Measurements from ENCODE around the gene ATP8A1. TPM values are rescaled to one million over a fixed set of nuclear protein-coding genes. Genes with fewer than 3 reads are reported as not detected.
A peak's percentile ranks its signal among the peaks of the same experiment; 100 is the strongest.

Gene ATP8A1
- total RNA-seq, 4 donors from 2014 or later = 23.8 to 74.2 (median 31.1) TPM

DNA sequence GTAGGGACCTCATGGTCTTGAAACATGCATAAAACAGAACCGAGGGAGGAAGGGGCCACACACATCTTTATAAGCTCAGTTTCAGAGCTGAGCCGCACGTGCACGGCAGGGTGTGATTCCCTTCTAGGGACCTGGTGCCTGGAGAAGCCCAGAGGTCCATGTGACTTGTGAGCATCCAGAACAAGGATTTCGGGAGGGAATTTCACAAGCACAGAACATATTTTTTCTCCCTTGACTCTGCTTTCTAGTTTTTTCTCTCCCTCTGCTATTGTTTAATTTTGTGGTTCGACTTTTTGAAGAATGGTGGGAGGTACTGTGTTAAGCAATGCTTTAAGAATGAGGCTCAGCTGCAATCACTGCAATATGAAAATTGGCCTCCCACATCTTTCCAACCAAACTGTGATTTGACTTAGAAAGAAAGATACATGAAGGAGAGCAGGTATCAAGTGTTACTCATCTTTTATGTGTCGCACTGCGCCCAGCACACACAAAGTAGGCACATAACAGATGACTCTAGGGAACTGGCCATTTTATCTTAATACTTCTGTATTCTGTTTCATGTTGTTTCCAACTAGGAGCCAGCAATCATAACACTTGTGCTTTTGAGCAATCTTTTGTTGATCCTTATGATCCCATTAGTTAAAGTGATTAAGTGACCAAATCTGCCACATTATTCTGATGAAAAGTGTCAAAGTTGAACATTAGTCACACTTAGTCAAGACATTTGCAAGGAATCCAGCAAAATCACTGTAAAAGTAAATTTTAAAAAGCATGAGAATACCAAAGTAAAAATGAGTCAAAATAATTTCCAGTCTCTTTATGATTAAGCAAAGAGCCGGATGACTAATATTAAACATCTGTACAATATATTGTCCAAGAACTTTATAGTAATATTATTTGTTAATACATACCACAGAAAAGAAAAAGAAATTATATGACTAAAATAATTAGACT is 173.2 kb downstream of the ATP8A1 start:
- Histone ChIP-seq H3K4me3 (no peak overlapping the region), H3K4me1 (peaks cover 19 to 34% of the 10 kb centered on the region in 2 donors), H3K9me3 (no peaks in the 10 kb centered on the region), H3K27me3 (no peaks in the 10 kb centered on the region), H3K27ac (no peak overlapping the region), H3K36me3 (no peaks in the 10 kb centered on the region)
- in situ Hi-C loops (cut with MboI; ENCODE audit: low sequenced_read_pairs in 4 of 4) = no loop called here
- intact Hi-C loops (cut with DNase I; ENCODE audit: low total_unique reads) = no loop called here
- DNase-seq (peak; percentile 14 to 32), ATAC-seq (peak; percentile 68 to 69)
- no peak for TF ChIP-seq POLR2A (IDR thresholded peaks at IDR 0.05)
- TF ChIP-seq, protein P1, sequence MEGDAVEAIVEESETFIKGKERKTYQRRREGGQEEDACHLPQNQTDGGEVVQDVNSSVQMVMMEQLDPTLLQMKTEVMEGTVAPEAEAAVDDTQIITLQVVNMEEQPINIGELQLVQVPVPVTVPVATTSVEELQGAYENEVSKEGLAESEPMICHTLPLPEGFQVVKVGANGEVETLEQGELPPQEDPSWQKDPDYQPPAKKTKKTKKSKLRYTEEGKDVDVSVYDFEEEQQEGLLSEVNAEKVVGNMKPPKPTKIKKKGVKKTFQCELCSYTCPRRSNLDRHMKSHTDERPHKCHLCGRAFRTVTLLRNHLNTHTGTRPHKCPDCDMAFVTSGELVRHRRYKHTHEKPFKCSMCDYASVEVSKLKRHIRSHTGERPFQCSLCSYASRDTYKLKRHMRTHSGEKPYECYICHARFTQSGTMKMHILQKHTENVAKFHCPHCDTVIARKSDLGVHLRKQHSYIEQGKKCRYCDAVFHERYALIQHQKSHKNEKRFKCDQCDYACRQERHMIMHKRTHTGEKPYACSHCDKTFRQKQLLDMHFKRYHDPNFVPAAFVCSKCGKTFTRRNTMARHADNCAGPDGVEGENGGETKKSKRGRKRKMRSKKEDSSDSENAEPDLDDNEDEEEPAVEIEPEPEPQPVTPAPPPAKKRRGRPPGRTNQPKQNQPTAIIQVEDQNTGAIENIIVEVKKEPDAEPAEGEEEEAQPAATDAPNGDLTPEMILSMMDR (IDR thresholded peaks at IDR 0.05 in 4 of 5, conservative IDR thresholded peaks at IDR 0.05 in 1 of 5) = no peak

DNA sequence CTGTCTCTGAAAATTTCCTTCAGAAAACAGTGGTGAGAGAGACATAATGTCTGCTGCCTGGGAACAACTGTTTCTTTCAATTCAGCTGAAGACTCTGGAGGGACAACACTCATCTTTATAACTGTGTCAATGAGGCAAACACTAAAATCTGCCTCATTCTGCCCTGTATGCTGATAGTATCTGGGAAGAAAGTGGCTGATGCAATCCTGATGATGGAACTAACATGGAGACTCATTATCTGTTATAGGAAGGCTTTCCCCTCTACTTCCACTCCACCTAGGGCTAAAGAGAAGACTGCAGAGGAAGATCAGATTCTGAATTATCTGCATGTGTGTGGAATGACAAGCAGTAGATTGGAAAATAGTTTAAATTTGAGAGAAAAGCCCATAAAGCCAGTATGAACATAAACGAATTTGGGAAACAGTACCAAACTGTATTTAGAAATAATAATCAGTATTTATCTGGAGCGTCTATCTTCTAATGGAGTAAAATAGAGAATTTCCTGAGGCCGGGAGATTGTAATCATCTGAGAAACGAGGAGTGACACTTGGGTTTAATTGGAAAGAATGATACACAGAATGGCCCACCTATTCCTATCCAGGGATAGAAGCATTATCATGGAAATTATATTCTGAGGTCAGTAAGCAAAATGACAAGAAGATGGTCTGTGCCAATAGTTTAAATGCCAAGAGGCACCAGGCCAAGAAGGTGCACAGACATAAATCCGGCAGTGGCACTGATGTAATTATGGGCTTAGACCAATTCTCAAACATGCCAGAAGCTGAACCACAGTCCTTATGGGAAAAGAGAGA is 174.2 kb downstream of the ATP8A1 start:
- in situ Hi-C loops (cut with MboI; ENCODE audit: low sequenced_read_pairs in 4 of 4) = no loop called here
- Histone ChIP-seq H3K9me3 (no peaks in the 10 kb centered on the region), H3K27me3 (no peaks in the 10 kb centered on the region), H3K36me3 (no peaks in the 10 kb centered on the region), H3K4me3 (no peak overlapping the region), H3K27ac (no peak overlapping the region), H3K4me1 (peaks cover 12 to 24% of the 10 kb centered on the region in 2 donors)
- intact Hi-C loops (cut with DNase I; ENCODE audit: low total_unique reads) = no loop called here
- DNase-seq (no peak), ATAC-seq (peak in 1 of 2 donors; percentile 25)
- TF ChIP-seq POLR2A (IDR thresholded peaks at IDR 0.05) = no peak
- TF ChIP-seq, protein P1 (IDR thresholded peaks at IDR 0.05 in 4 of 5, conservative IDR thresholded peaks at IDR 0.05 in 1 of 5) = no peak

DNA sequence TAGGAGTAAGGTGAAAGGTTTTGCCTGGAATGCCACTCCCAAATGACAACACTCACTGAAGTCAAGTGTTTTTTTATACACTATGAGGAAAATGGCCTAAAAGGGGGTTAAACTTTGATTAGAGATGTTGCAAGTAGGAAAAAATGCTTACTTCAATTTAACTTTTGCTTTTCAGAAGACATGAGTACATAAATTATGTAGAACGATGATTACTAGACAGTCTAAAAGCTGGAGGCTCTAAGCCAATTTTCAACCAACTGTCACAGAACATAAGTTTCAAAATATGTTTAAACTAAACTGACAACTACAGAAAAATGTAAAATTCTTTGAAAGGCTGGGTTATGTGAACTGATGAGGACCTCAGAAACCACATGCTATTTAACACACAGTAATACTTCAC is 176.2 kb downstream of the ATP8A1 start:
- Histone ChIP-seq H3K4me1 (peaks cover 10 to 17% of the 10 kb centered on the region in 2 donors), H3K27me3 (no peaks in the 10 kb centered on the region), H3K4me3 (no peak overlapping the region), H3K36me3 (no peaks in the 10 kb centered on the region), H3K9me3 (no peaks in the 10 kb centered on the region), H3K27ac (no peak overlapping the region)
- ATAC-seq (no peak), DNase-seq (no peak)
- intact Hi-C loops (cut with DNase I; ENCODE audit: low total_unique reads) = no loop called here
- in situ Hi-C loops (cut with MboI; ENCODE audit: low sequenced_read_pairs in 4 of 4) = no loop called here
- TF ChIP-seq, protein P1 (IDR thresholded peaks at IDR 0.05 in 4 of 5, conservative IDR thresholded peaks at IDR 0.05 in 1 of 5) = no peak
- TF ChIP-seq POLR2A (IDR thresholded peaks at IDR 0.05) = no peak

GRCh38 chr4:42480281-42480680 is 176.6 kb downstream of the ATP8A1 start:
- H3K27me3 ChIP-seq = no peaks in the 10 kb centered on the region
- ATAC-seq (no peak), DNase-seq (no peak)
- H3K36me3 ChIP-seq = no peaks in the 10 kb centered on the region
- H3K4me1 ChIP-seq = peaks cover 7 to 17% of the 10 kb centered on the region in 2 donors
- H3K9me3 ChIP-seq = no peaks in the 10 kb centered on the region
- intact Hi-C loops (cut with DNase I; ENCODE audit: low total_unique reads) (no loop called here), in situ Hi-C loops (cut with MboI; ENCODE audit: low sequenced_read_pairs in 4 of 4) (no loop called here)
- H3K27ac ChIP-seq = no peak overlapping the region
- no peak for TF ChIP-seq POLR2A (IDR thresholded peaks at IDR 0.05)
- TF ChIP-seq, protein P1 (IDR thresholded peaks at IDR 0.05 in 4 of 5, conservative IDR thresholded peaks at IDR 0.05 in 1 of 5) = no peak
- H3K4me3 ChIP-seq = no peak overlapping the region

All from gastrocnemius medialis (tissue), 4 donors.